Endothelial cell of umbilical vein (primary cell): Measurements from ENCODE around the gene DGKB. TPM values are rescaled to one million over a fixed set of nuclear protein-coding genes. Genes with fewer than 3 reads are reported as not detected.

ENCODE experiments used
- BruUV-seq: library from RNA; stranded (reverse); fragments of 400-500 nt; replicated peaks from 2 replicates; lab custom pipeline; 2021; lab: Mats Ljungman, UMichigan
- CTCF ChIA-PET: fragments of 300-600, 350-600 bp; sonication (Branson Sonifier 250); formaldehyde crosslinking; loops from one replicate; lab custom pipeline; 2021; ENCODE audit warnings: antibody characterized with exemption, inconsistent platforms; lab: Charles Lee
- POLR2A ChIA-PET: fragments of 300-600, 350-600 bp; sonication (Branson Sonifier 250); formaldehyde crosslinking; loops from one replicate; lab custom pipeline; 2021; ENCODE audit warnings: antibody characterized with exemption, inconsistent platforms; lab: Charles Lee
- DNase-seq: peaks from one replicate; pipeline ENCODE4 v3.0.0-alpha.2; 2011; ENCODE audit warnings: low read depth, low spot score
- FAIRE-seq: peaks from 2 replicates; lab custom pipeline; 2011; peaks lifted over from hg19 to GRCh38; lab: Jason Lieb, UNC
- H2AFZ ChIP-seq: 2 replicates; pipeline ENCODE4 v1.6.0; 2012; ENCODE audit warnings: low read depth, low read length, control low read depth, inconsistent platforms
- H3K27ac ChIP-seq: 2 replicates; pipeline ENCODE4 v1.5.1; 2011; ENCODE audit warnings: low read depth, mild to moderate bottlenecking, control low read depth, low read length, moderate library complexity; ENCODE audit not compliant: insufficient read depth
- H3K27me3 ChIP-seq, 2 experiments: 2 replicates each; pipeline versions ENCODE4 v1.6.0 to v1.6.1; 2011; ENCODE audit warnings: low read length in 2 of 2, mixed read lengths in 1 of 2; ENCODE audit not compliant: control insufficient read depth in 2 of 2, insufficient read depth in 2 of 2
- H3K36me3 ChIP-seq, 2 experiments: 2 replicates in 1 of 2; 3 replicates in 1 of 2; pipeline ENCODE4 v1.5.1; 2011; ENCODE audit warnings: low read length in 2 of 2, mild to moderate bottlenecking in 1 of 2, moderate library complexity in 1 of 2; ENCODE audit not compliant: control insufficient read depth in 2 of 2, insufficient read depth in 2 of 2; ENCODE audit errors: extremely low read depth in 1 of 2
- H3K4me1 ChIP-seq: 3 replicates; pipeline ENCODE4 v1.5.1; 2011; ENCODE audit warnings: mild to moderate bottlenecking, low read length; ENCODE audit not compliant: control insufficient read depth, insufficient read depth; ENCODE audit errors: extremely low read depth
- H3K4me2 ChIP-seq: 2 replicates; pipeline ENCODE4 v1.6.1; 2011; ENCODE audit warnings: low read length, control low read depth, mixed read lengths; ENCODE audit not compliant: insufficient read depth
- H3K4me3 ChIP-seq, 3 experiments: fragments of 200-600 bp in 1 of 3; sonication (generic), shearing (Covaris generic) in 1 of 3; replicated peaks in 1 of 3; 2 replicates each; pipeline ENCODE4 v1.5.1; 2011 to 2016; ENCODE audit warnings: control low read depth in 3 of 3, low read length in 3 of 3, mild to moderate bottlenecking in 2 of 3, inconsistent platforms in 1 of 3, low read depth in 1 of 3, moderate library complexity in 1 of 3; ENCODE audit not compliant: insufficient read depth in 1 of 3
- H3K79me2 ChIP-seq: 2 replicates; pipeline ENCODE4 v1.6.0; 2012; ENCODE audit warnings: low read length, inconsistent platforms; ENCODE audit not compliant: control insufficient read depth, insufficient read depth
- H3K9ac ChIP-seq: replicated peaks from 2 replicates; pipeline ENCODE3; 2011; ENCODE audit warnings: low read length, control low read depth; ENCODE audit not compliant: insufficient read depth; ENCODE audit errors: extremely low read depth
- H3K9me1 ChIP-seq: replicated peaks from 3 replicates; pipeline ENCODE4 v1.6.0; 2011; ENCODE audit warnings: mild to moderate bottlenecking, low read length; ENCODE audit not compliant: control insufficient read depth, insufficient read depth; ENCODE audit errors: extremely low read depth
- H3K9me3 ChIP-seq: replicated peaks from 2 replicates; pipeline ENCODE4 v1.5.1; 2012; ENCODE audit warnings: low read length, inconsistent platforms; ENCODE audit not compliant: control insufficient read depth, insufficient read depth
- H4K20me1 ChIP-seq: replicated peaks from 2 replicates; pipeline ENCODE3; 2011; ENCODE audit warnings: mild to moderate bottlenecking, low read length; ENCODE audit not compliant: control insufficient read depth, insufficient read depth; ENCODE audit errors: extremely low read depth
- CTCF ChIP-seq, 2 donors: IDR thresholded peaks; 1 replicate in 1 of 2; 2 replicates in 1 of 2; pipeline ENCODE4 v1.5.1; 2011; ENCODE audit warnings: low read length in 2 of 2, mild to moderate bottlenecking in 2 of 2, moderate library complexity in 2 of 2, control low read depth in 1 of 2, inconsistent platforms in 1 of 2, low read depth in 1 of 2; ENCODE audit not compliant: insufficient read depth in 1 of 2; ENCODE audit errors: extremely low read depth in 1 of 2
- EZH2 ChIP-seq: IDR thresholded peaks from 2 replicates; pipeline ENCODE4 v1.6.1; 2012; ENCODE audit warnings: borderline replicate concordance, low read depth, mild to moderate bottlenecking, moderate library complexity, low read length, inconsistent platforms; ENCODE audit not compliant: severe bottlenecking
- FOS ChIP-seq: IDR thresholded peaks from 2 replicates; pipeline ENCODE4 v1.6.1; 2011; ENCODE audit warnings: mild to moderate bottlenecking, low read length, moderate library complexity, borderline replicate concordance; ENCODE audit not compliant: insufficient read depth
- GATA2 ChIP-seq: IDR thresholded peaks from 2 replicates; pipeline ENCODE4 v1.7.0; 2011; ENCODE audit warnings: low read depth, mild to moderate bottlenecking, moderate library complexity, mixed read lengths, low read length; ENCODE audit not compliant: insufficient read length, insufficient read depth
- JUN ChIP-seq: IDR thresholded peaks from 2 replicates; pipeline ENCODE4 v1.6.1; 2011; ENCODE audit warnings: borderline replicate concordance, low read depth; ENCODE audit not compliant: insufficient read length, insufficient read depth
- MYC ChIP-seq: IDR thresholded peaks from one replicate; pipeline ENCODE4 v1.6.1; 2011; ENCODE audit warnings: mild to moderate bottlenecking, low read depth, low read length
- POLR2A ChIP-seq: IDR thresholded peaks from 2 replicates; pipeline ENCODE4 v1.6.1; 2012; ENCODE audit warnings: low read depth, mild to moderate bottlenecking, control low read depth, low read length
- POLR2AphosphoS5 ChIP-seq: IDR thresholded peaks from 2 replicates; pipeline ENCODE4 v1.6.1; 2012; ENCODE audit warnings: low read depth, mild to moderate bottlenecking, control low read depth, low read length, moderate library complexity; ENCODE audit not compliant: insufficient read depth
- dilution Hi-C: fragments of 300-500 bp; cut with MboI; formaldehyde crosslinking; loops from one replicate; pipeline ENCODE4 v1.15.0; 2019; ENCODE audit warnings: low sequenced_read_pairs; ENCODE audit not compliant: extremely low pct_ligation_motif_present
- intact Hi-C: fragments of 100-400 bp; cut with micrococcal nuclease; formaldehyde crosslinking; loops from one replicate; pipeline ENCODE4 v1.10.0; 2022
- polyA plus RNA-seq, 4 experiments: library from polyadenylated mRNA; depleted of rRNA in 3 of 4; stranded (reverse) in 3 of 4; unstranded in 1 of 4; fragments of >200 nt; gene quantifications; 2 replicates each; pipeline versions ENCODE4 v1.2.1 to v1.2.3, GENCODE V29; 2011 to 2012; ENCODE audit warnings: missing spikeins in 1 of 4
- total RNA-seq: library from RNA; stranded (reverse); gene quantifications from 2 replicates; pipeline ENCODE4 v1.2.3, GENCODE V29; 2021
- TF ChIP-seq, protein P1 (sequence below): IDR thresholded peaks from 2 replicates; pipeline ENCODE4 v1.6.1; 2011; ENCODE audit not compliant: insufficient read depth, insufficient read length

Gene DGKB
- total and polyA plus RNA-seq, 2 donors (not counting 3 experiments of a cell fraction or from before 2014, with no cell fraction given): not detected

GRCh38 chr7:14858866-14859265 lies 43.7 kb downstream of the DGKB start:
- H3K79me2 ChIP-seq: no peaks in the 10 kb centered on the region
- no peak for FAIRE-seq
- H3K4me2 ChIP-seq: no peak overlapping the region
- ChIA-PET CTCF (no interaction called here), POLR2A (no interaction called here)
- dilution Hi-C loops (no loop called here), intact Hi-C loops (no loop called here)
- no peak overlapping the region for H3K4me3 ChIP-seq
- H3K27ac ChIP-seq: no peak overlapping the region
- no peaks in the 10 kb centered on the region for H3K4me1 ChIP-seq
- H4K20me1 ChIP-seq: no peaks in the 10 kb centered on the region
- DNase-seq: no peak
- H3K9me1 ChIP-seq: no peaks in the 10 kb centered on the region
- H3K9me3 ChIP-seq: no peaks in the 10 kb centered on the region
- H3K36me3 ChIP-seq: no peaks in the 10 kb centered on the region
- H3K27me3 ChIP-seq: no peaks in the 10 kb centered on the region
- no peak overlapping the region for H3K9ac ChIP-seq
- BruUV-seq: no TSS peak
- H2AFZ ChIP-seq: no peak overlapping the region
- TF ChIP-seq MYC: no peak
- no peak for TF ChIP-seq POLR2A
- no peak for TF ChIP-seq FOS
- no peak for TF ChIP-seq EZH2
- TF ChIP-seq CTCF (IDR thresholded peaks at IDR 0.05; ENCODE audit: extremely low read depth in 1 of 2, insufficient read depth in 1 of 2, low read depth in 1 of 2, low read length in 2 of 2): no peak
- no peak for TF ChIP-seq GATA2
- no peak for TF ChIP-seq JUN
- TF ChIP-seq, protein P1, sequence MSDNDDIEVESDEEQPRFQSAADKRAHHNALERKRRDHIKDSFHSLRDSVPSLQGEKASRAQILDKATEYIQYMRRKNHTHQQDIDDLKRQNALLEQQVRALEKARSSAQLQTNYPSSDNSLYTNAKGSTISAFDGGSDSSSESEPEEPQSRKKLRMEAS: no peak
- no peak for TF ChIP-seq POLR2AphosphoS5
